HG02973 (cell line): ENCODE measurements around the gene IRF7.
"Not testable (repeated sequence)": the region's sequence is repeated elsewhere in the genome, so short reads cannot be mapped to it uniquely, and the experiment has no call there.

Experiments
- ATAC-seq: cut with Tn5 transposase; IDR thresholded peaks from one replicate; pipeline ENCODE4 v1.9.1; 2021; ENCODE audit warnings: moderate library complexity; ENCODE audit not compliant: unreplicated experiment

The IRF7 gene

DNA sequence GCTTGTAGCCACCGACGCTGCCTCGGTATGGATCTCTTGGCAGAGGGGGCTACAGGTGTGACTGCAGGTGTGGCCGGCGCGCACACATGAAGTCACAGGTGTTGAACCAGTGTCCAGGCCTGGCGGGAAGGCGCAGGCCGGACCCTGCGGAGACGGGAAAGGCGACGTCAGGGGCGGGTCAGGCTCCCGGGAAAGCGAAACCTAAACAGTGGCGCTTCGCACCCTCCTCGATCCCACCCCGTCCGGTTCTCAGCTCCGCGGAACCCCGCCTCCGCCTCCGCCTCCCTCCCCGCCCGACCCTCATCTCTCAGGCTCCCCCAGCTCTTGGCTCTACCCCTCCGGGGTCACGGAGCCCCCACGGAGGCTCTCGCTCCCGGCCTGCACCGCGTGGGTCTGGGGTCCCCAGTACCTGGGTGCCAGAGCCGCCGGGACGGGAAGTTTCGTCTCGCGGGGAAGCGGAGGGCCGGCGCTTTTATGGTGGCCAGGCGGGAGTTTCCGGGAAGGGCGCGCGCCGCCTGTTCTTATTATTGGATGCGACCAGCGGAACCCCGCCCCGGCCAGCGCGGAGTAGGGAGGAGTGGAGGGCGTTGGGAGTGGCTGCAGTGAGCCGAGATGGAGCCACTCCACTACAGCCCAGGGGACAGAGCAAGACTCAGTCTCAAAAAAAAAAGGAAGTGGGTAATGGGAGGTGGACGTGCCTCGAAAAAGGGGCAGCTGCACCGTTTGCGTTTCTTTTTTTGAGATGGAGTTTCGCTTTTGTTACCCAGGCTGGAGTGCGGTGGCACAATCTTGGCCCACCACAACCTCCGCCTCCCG, at the start of gene IRF7:
Gene IRF7 (minus strand): TSS at position 447 of the 816 bp plus-strand sequence. CDS start 586 bp downstream, outside the sequence.
- ATAC-seq = peak; percentile 56

DNA sequence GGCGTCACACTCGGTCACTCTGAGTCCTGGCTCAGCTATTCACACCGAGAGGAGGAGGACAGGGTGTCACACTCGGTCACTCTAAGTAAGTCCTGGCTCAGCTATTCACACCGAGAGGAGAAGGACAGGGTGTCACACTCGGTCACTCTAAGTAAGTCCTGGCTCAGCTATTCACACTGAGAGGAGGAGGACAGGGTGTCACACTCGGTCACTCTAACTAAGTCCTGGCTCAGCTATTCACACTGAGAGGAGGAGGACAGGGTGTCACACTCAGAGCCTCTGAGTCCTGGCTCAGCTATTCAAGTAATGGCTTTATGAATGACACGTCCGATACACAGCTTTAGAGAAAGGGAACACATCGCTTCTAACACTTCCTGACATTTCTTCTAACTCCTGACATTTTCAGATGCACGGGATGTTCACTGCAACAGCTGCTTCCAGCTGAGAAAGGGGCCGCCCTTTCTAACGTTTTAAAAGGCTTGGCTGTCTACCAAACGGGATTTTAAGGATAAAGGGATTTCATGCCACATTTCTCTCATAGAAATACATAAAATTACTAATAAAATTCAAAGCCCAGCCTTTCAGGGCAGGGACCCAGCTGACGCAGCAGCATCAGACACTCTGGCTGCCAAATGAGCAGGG, 49.4 kb upstream of the IRF7 start:
- no peak for ATAC-seq

DNA sequence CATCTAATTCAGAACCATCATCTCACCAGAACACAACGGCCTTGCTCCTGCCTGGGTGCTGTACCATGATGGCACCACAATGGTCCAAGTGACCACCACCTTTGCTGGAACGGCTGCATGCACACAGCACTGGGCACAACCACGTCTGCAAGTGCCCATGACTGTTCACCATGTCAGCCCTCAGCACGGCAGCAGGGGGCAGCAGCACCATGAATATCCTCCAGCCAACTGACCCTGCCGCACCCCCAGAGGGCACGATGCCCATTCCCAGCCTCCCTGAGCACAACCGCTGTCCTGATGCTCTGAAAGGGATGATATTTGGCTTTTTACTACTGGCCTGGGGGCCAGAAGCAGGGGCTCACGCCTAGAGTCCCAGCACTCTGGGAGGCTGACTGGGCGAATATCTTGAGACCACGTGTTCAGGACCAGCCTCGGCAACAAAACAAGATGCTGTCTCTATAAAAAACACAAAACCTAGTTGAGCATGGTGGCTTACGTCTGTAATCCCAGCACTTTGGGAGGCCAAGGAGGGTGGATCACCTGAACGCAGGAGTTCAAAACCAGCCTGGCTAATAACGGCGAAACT, 47.0 kb upstream of the IRF7 start:
- no peak for ATAC-seq

DNA sequence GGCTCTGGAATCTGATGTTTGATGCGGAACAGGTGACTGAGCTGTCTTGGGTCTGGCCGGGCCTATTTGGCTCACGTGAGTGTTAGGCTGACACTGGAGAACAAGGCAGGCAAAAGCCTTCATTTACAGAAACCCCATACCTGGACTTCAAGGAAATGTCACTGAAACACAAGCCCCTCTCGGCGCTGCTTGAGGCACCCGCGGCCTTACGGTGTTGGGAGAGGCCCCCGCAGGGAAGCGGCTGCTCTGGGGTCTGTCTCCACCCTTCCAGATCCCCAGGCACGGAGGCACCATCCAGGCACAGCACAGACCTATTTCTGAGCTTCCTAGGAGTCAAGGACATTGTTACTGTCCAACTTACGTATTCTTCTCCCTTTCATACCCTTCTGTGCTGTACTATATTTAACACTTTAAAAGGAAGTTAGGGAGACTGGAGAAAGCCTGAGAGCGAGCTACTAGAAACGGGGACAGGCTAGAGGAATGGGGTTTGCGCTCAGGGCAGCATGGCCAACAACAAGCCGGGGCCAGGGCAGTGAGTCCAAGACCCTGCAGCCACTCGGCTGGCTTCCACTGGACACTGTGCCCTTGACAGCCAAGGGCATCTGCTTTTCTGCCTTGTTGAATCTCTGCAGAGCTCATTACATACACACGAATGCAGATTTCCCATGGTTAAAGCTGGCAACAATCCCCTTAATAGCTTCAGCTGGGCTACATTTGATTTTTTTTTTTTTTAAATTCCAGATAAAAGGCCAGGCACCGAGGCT, 45.1 kb upstream of the IRF7 start:
- ATAC-seq = no peak

DNA sequence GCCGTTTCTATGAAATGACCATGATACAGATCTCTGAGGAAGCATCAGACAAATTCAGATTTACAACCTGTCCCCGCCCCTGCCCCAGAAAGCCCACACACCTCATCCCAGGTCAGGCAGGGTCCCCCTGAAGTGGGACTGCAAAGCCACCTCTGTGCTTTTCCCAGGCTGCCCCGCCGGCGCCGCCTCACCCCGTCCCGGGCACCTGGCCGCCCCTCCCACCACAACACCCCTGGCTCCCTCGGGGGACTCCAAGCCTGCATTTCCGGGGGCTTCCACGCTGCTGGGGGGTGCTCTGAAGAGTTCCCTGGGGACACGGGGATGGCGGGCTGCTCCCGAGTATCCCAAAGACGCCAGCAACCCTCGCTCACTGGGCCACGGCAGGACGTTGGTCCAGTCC, 44.5 kb upstream of the IRF7 start:
- no peak for ATAC-seq

DNA sequence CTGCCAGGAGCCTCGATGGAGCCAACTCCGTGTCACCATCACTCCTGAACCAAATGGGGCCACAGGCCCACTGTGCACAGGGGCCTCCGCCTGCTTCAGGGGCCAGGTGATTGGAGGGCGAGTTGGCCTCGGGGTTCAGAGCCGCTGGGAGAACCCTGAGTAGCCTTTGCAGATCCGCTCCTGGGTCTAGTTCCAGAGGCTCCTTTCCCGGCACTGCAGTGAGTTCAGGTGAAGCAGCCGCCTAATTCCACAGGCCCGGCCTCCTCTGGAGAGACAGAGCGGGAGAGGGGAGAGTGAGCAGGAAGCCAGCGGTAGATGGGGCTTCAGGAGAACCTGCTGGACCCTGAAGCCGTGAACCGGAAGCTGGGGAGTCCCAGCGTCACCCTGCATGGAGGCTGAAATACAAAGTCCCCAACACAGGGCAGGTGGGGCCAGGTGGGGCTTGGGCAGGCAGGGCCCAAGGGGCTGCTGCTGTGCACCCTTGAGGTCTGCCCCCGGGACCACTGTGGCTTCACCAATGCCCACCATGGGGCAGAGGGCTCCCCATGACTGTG, 43.9 kb upstream of the IRF7 start:
- ATAC-seq = no peak

DNA sequence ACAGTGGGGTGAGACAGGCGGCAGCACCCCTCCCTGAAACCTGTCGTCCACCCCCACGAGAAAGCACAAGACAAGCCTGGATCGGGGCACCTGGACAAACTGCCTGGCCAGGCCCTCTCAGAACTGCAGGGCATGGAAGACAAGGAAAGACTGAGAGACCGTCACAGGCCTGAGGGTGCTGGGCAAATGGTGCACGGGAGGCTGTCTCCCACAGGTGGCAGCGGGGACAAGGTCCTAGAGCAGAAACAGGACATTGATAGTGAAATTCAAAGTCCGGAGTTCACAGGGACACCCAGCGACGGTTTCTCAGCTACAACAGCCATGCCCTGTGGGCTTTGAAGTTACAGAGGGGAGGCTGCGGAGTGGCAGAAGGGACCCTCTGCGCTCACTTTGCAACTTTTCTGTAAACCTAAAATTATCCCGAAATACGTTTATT, 42.0 kb upstream of the IRF7 start:
- ATAC-seq = no peak

DNA sequence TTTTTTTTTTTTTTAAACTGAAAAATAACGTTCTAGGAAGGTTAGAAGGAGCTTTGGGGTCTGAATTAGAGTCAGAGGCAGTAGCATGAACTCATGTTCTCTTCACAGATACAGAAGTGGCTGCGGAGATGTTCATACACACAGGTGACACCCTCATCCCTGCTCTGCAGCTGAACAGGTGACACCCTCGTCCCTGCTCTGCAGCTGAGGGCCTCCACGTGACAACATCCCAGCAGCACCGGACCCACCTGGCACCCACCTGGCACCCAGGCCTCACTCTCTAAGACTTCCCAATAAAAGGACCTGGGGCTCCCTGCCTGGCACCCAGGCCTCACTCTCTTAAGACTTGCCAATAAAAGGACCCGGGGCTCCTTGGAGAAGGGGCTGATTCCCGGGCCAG, 41.1 kb upstream of the IRF7 start:
- ATAC-seq = no peak

DNA sequence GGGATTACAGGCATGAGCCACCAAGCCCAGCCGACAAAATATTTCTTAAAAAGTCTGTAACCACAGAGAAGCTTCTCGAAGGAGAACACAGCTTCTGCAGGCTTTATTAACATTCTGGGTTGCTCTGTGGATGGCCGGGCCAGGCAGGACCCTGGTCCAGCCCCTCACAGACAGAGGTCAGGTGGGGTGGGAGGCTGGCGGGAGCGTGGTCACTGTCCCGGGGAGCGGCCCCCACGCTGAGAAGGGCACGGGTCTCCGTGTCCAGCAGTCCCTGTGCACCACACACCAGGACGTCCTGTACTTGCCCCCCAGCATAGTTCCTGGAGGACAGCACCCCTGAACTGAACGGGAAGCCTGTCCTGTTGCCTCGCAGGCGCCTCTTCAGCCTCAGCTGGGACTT, 40.7 kb upstream of the IRF7 start:
- no peak for ATAC-seq

DNA sequence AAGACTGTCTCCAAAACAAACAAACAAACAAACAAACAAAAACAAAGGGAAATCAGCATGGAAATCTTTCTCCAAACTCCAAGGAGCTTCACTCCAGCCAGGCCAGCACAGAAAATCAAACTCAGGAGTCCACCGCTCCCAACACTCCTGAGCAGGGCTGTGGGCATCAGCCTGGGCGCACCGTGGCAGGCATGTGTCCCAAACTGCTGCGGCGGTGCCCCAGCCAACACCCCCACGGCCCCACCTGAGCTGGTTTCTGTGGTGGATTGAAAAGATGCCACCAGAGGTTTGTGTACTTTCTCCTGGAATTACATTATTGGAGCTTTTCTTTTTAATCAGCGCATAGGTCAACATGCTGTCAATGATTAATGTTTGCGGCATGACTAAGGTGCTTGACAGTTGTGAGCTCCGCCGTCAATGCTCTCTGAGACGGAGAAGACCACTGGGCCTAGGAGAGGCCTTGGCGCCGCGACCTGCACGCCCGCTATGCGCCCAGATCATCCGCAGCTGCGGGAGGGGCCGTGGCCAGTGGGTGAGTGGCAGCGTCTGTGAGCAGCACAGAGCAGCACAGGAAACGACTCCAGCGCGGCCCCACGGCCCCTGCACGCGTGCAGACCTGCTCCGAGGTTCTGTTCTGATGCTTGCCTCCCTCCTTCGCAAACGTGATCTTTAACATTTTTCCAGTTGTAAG, 39.4 kb upstream of the IRF7 start:
- ATAC-seq = no peak

DNA sequence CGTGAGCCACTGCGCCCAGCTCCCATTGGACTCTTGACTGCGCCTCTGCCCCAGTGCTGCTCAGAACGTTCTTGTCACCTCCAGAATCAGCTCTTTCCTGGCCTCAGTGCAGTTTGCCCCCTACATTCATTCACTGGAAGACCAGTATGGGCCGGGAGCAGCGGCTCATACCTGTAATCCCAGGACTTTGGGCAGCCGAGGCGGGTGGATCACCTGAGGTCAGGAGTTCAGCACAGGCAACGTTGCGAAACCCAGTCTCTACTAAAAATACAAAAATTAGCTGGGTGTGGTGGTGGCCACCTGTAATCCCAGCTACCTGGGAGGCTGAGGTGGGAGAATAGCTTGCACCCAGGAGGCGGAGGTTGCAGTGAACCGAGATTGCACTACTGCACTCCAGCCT, 38.7 kb upstream of the IRF7 start:
- ATAC-seq = not testable (repeated sequence)

DNA sequence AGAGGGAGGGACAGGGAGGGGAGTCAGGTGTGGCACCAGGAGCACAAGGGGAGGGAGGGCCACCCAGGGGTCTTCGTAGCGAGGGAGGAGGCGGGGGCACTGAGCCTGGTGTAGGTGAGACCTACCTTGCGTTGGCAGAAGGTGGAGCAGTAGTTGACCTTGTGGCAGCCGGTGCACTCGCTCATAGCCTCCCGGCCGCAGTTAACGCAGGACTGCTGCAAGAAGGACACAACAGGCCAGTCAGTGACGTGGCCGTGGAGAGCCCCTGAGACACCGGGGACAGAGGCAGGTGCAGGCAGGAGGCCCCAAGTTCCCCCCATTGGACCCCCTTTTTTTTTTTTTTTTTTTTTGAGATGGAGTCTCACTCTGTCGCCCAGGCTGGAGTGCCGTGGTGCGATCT, 38.1 kb upstream of the IRF7 start:
- ATAC-seq = no peak

DNA sequence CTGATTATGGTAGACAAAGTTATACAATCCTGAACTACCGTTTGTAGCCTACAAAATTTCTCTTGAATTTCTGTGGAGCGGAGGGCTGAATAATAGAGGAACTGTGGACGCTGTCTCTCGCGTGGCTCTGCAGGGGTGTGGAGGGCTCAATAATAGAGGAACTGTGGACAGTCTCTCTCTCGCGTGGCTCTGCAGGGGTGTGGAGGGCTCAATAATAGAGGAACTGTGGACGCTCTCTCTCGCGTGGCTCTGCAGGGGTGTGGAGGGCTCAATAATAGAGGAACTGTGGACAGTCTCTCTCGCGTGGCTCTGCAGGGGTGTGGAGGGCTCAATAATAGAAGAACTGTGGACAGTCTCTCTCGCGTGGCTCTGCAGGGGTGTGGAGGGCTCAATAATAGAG, 37.4 kb upstream of the IRF7 start:
- ATAC-seq = not testable (repeated sequence)

DNA sequence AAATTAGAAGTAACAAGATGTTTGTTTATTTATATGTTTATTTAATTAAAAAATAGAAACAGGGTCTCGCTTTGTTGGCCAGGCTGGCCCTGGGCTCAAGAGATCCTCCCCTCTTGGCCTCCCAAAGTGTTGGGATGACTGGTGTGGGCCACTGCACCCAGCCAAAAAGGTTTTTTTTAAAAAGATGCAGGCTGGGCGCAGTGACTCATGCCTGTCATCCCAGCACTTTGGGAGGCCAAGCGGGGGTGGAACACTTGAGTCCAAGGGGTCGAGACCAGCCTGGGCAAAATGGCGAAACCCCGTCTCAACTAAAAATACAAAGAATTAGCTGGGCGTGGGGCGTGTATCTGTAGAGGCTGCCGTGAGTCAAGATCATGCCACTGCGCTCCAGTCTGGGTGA, 34.7 kb upstream of the IRF7 start:
- ATAC-seq = no peak

DNA sequence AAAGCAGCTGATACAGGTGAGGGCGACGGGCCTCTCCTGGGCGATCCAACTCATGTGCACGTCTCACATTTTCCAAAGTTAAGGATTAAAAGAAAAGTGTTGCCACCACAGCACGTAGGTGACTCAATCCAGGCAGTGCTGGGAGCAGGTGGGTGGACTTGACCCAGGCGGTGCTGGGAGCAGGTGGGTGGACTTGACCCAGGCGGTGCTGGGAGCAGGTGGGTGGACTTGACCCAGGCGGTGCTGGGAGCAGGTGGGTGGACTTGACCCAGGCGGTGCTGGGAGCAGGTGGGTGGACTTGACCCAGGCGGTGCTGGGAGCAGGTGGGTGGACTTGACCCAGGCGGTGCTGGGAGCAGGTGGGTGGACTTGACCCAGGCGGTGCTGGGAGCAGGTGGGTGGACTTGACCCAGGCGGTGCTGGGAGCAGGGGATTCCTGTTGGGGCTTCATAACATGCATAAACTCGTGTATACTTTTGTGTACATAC, 32.0 kb upstream of the IRF7 start:
- ATAC-seq = not testable (repeated sequence)

DNA sequence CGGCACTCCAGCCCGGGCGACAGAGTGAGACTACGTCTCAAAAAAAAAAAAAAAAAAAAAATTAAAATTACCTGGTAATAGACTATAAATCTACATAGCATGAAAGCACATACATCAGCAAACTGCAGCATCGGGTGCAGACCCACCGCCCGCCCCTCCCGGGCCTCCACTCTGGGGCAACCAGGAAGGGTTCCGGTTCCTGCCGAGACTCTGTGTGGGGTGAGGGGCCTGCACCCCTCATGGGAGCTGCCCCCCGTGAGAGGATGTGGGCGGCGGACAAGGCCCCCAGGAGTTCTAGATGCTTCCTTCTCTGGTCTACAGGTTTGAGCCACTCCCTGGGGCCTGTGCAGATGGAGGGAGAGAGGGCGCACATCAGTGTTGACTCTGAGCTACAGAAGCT, 30.5 kb upstream of the IRF7 start:
- ATAC-seq = no peak

DNA sequence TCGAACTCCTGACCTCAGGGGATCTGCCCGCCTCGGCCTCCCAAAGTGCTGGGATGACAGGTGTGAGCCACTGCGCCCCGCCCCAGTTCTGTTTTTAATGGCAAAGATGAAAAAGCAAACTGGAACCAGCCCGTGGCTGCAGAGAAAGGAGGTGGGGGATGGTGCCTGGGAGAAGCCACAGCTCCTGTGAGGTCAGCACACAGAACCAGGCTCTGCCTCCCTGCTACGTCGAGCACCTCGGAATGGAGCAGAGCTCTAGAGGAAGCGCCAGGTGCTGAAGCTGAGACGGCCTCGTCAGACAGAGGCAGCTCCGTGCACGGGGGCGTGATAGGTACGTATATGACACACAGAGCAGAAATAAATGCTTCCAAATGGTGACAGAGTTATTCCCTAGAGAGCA, 29.8 kb upstream of the IRF7 start:
- ATAC-seq = no peak

DNA sequence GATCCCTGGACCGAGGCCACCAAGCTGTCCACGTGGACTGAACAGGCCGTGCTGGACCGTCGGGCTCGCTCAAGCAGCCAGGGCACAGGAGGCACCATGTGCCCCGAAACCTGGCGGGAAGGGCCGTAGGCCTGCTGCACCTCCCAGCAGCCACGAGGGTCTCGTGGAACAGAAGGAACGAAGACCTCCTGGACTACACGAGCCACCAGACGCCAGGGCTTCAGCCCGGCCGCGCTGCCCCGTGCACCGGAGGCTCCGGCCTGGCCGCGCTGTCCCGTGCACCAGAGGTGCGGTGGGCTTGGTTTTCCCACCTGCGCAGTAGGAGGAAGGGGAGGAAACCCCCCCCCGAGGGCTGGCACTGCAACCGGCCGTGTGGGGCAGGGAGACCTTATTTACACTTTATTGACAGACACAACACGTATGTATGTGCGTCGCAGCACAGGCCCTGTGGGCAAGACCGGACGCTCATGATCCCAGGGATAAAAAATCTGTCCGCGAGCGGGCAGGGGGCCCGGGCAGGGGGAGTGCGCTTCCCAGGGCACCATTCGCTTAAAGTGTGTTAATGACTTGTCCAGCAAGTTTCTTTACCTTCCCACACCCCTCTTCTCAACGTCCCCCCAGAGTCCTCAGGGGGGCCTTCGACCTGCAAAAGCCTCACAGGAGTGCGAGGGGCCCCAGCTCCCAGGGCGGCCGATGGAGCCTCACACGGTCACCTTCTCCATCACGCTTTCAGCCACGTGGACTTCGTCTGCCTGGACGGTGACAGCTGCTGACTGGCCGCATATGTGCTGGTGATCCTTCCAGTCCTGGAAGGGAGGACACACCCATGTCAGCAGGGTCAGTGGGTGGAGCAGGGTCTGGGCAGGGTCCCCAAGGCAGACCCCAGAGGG, 28.3 kb upstream of the IRF7 start:
- no peak for ATAC-seq

DNA sequence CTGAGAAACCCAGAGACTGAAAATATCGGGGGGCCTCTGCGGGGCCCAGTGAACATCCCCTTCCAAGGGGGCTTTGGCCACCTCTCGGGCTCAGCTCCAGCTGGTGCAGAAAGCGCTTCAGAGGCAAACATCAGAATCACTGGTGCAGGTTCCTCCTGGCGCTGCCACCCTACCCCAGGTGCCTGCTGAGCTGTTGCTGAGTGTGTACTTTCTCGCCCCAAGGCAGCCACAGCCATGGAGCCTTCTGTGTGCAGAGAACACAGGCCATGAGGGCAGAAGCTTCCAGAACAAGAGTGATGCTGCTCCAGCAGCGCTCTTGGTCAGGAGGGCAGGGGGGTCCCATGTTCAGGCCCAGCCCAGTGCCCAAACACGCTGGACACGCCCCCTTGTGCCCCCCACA, 27.6 kb upstream of the IRF7 start:
- no peak for ATAC-seq
